Muscle layer of duodenum (tissue), 2 donors: ENCODE measurements around the gene PSRC1.

ENCODE experiments used
- H3K27ac ChIP-seq: one replicate; pipeline ENCODE4 v1.7.0; 2013; ENCODE audit warnings: mild to moderate bottlenecking, low read length
- H3K27me3 ChIP-seq: one replicate; pipeline ENCODE4 v1.7.0; 2013; ENCODE audit warnings: low read depth, mild to moderate bottlenecking, control low read depth, low read length
- H3K36me3 ChIP-seq, 2 donors: one replicate each; pipeline ENCODE4 v1.7.0; 2013; ENCODE audit warnings: low read length in 2 of 2, control low read depth in 1 of 2, mild to moderate bottlenecking in 1 of 2; ENCODE audit not compliant: insufficient read depth in 2 of 2, control insufficient read depth in 1 of 2
- H3K4me1 ChIP-seq, 2 donors: one replicate each; pipeline ENCODE4 v1.7.0; 2013; ENCODE audit warnings: low read length in 2 of 2, mild to moderate bottlenecking in 2 of 2, control low read depth in 1 of 2, moderate library complexity in 1 of 2; ENCODE audit not compliant: insufficient read depth in 2 of 2, control insufficient read depth in 1 of 2
- H3K4me3 ChIP-seq, 2 donors: one replicate each; pipeline ENCODE4 v1.7.0; 2013; ENCODE audit warnings: low read length in 2 of 2, low read depth in 1 of 2, mild to moderate bottlenecking in 1 of 2
- H3K9me3 ChIP-seq, 2 donors: one replicate each; pipeline ENCODE4 v1.7.0; 2013; ENCODE audit warnings: low read length in 2 of 2, control low read depth in 1 of 2, mild to moderate bottlenecking in 1 of 2; ENCODE audit not compliant: control insufficient read depth in 1 of 2
- donor health status: healthy.

PSRC1 gene

GRCh38 chr1:109247401-109248365, 35.3 kb downstream of the PSRC1 start:
- H3K9me3 ChIP-seq = no peaks in the 10 kb centered on the region
- no peak overlapping the region for H3K4me3 ChIP-seq
- peaks cover 0 to 14% of the 10 kb centered on the region in 2 donors for H3K4me1 ChIP-seq
- no peak overlapping the region for H3K27ac ChIP-seq
- no peaks in the 10 kb centered on the region for H3K27me3 ChIP-seq
- H3K36me3 ChIP-seq = no peaks in the 10 kb centered on the region

GRCh38 chr1:109246141-109246551, 36.8 kb downstream of the PSRC1 start:
- no peak overlapping the region for H3K27ac ChIP-seq
- no peak overlapping the region for H3K4me3 ChIP-seq
- no peaks in the 10 kb centered on the region for H3K27me3 ChIP-seq
- H3K4me1 ChIP-seq = peaks cover 3 to 28% of the 10 kb centered on the region in 2 donors
- no peaks in the 10 kb centered on the region for H3K36me3 ChIP-seq
- H3K9me3 ChIP-seq = no peaks in the 10 kb centered on the region

GRCh38 chr1:109243860-109244552, 38.9 kb downstream of the PSRC1 start:
- Histone ChIP-seq H3K36me3 (peaks cover 0 to 6% of the 10 kb centered on the region in 2 donors), H3K9me3 (no peaks in the 10 kb centered on the region), H3K27me3 (no peaks in the 10 kb centered on the region), H3K27ac (no peak overlapping the region), H3K4me3 (no peak overlapping the region), H3K4me1 (peaks cover 7 to 29% of the 10 kb centered on the region in 2 donors)

GRCh38 chr1:109243221-109243620, 39.7 kb downstream of the PSRC1 start:
- Histone ChIP-seq H3K9me3 (no peaks in the 10 kb centered on the region), H3K4me3 (no peak overlapping the region), H3K4me1 (peaks cover 7 to 25% of the 10 kb centered on the region in 2 donors), H3K27ac (no peak overlapping the region), H3K36me3 (peaks cover 6 to 14% of the 10 kb centered on the region in 2 donors), H3K27me3 (no peaks in the 10 kb centered on the region)

GRCh38 chr1:109242387-109242786, 40.6 kb downstream of the PSRC1 start:
- Histone ChIP-seq H3K36me3 (peaks cover 14 to 22% of the 10 kb centered on the region in 2 donors), H3K4me1 (peaks cover 7 to 25% of the 10 kb centered on the region in 2 donors), H3K9me3 (no peaks in the 10 kb centered on the region), H3K4me3 (no peak overlapping the region), H3K27me3 (no peaks in the 10 kb centered on the region), H3K27ac (no peak overlapping the region)

- Histone ChIP-seq H3K4me1 (peaks cover 7 to 25% of the 10 kb centered on the region in 2 donors), H3K36me3 (peaks cover 19 to 27% of the 10 kb centered on the region in 2 donors), H3K27me3 (no peaks in the 10 kb centered on the region), H3K27ac (no peak overlapping the region), H3K9me3 (no peaks in the 10 kb centered on the region), H3K4me3 (no peak overlapping the region)
Observed at GRCh38 chr1:109241841-109242345, 41.1 kb downstream of the PSRC1 start.

- Histone ChIP-seq H3K4me3 (no peak overlapping the region), H3K4me1 (peaks cover 7 to 25% of the 10 kb centered on the region in 2 donors), H3K27me3 (no peaks in the 10 kb centered on the region), H3K27ac (no peak overlapping the region), H3K36me3 (peaks cover 25 to 33% of the 10 kb centered on the region in 2 donors), H3K9me3 (no peaks in the 10 kb centered on the region)
Observed at GRCh38 chr1:109241344-109241743, 41.6 kb downstream of the PSRC1 start.

- peaks cover 33 to 42% of the 10 kb centered on the region in 2 donors for H3K36me3 ChIP-seq
- no peaks in the 10 kb centered on the region for H3K9me3 ChIP-seq
- H3K4me3 ChIP-seq = peak overlapping the region in 1 of 2 donors; percentile 46
- no peaks in the 10 kb centered on the region for H3K27me3 ChIP-seq
- peak overlapping the region; percentile 45 for H3K27ac ChIP-seq
- H3K4me1 ChIP-seq = peaks cover 7 to 25% of the 10 kb centered on the region in 2 donors
Observed at GRCh38 chr1:109240158-109241152, 42.5 kb downstream of the PSRC1 start.

- Histone ChIP-seq H3K27ac (no peak overlapping the region), H3K4me1 (peaks cover 7 to 25% of the 10 kb centered on the region in 2 donors), H3K4me3 (no peak overlapping the region), H3K27me3 (no peaks in the 10 kb centered on the region), H3K9me3 (no peaks in the 10 kb centered on the region), H3K36me3 (peaks cover 41 to 49% of the 10 kb centered on the region in 2 donors)
Observed at GRCh38 chr1:109239409-109240068, 43.4 kb downstream of the PSRC1 start.

GRCh38 chr1:109239047-109239408, 43.9 kb downstream of the PSRC1 start:
- Histone ChIP-seq H3K27ac (no peak overlapping the region), H3K4me3 (no peak overlapping the region), H3K27me3 (no peaks in the 10 kb centered on the region), H3K9me3 (no peaks in the 10 kb centered on the region), H3K4me1 (peaks cover 7 to 25% of the 10 kb centered on the region in 2 donors), H3K36me3 (peaks cover 45 to 53% of the 10 kb centered on the region in 2 donors)
